Epithelial cell of esophagus (primary cell): ENCODE measurements around the gene SMAD3.
"Not testable (repeated sequence)": the region's sequence is repeated elsewhere in the genome, so short reads cannot be mapped to it uniquely, and the experiment has no call there.

Source experiments
- DNase-seq: peaks from one replicate; pipeline ENCODE4 v3.0.0; 2010; ENCODE audit warnings: low read depth
- H3K4me3 ChIP-seq: 2 replicates; pipeline ENCODE4 v1.5.1; 2011; ENCODE audit warnings: mild to moderate bottlenecking, low read length, control low read depth
- TF ChIP-seq, protein P1 (sequence below): IDR thresholded peaks from 2 replicates; pipeline ENCODE4 v1.5.1; 2011; ENCODE audit warnings: low read depth, mild to moderate bottlenecking, low read length, control low read depth, inconsistent platforms; ENCODE audit not compliant: insufficient read depth; ENCODE audit errors: missing control alignments

The SMAD3 gene

GRCh38 chr15:67065531-67066005 lies at the start of gene SMAD3:
Gene SMAD3 (plus strand): TSS chr15:67065602. CDS start chr15:67066155, 553 bp downstream.
- TF ChIP-seq, protein P1, sequence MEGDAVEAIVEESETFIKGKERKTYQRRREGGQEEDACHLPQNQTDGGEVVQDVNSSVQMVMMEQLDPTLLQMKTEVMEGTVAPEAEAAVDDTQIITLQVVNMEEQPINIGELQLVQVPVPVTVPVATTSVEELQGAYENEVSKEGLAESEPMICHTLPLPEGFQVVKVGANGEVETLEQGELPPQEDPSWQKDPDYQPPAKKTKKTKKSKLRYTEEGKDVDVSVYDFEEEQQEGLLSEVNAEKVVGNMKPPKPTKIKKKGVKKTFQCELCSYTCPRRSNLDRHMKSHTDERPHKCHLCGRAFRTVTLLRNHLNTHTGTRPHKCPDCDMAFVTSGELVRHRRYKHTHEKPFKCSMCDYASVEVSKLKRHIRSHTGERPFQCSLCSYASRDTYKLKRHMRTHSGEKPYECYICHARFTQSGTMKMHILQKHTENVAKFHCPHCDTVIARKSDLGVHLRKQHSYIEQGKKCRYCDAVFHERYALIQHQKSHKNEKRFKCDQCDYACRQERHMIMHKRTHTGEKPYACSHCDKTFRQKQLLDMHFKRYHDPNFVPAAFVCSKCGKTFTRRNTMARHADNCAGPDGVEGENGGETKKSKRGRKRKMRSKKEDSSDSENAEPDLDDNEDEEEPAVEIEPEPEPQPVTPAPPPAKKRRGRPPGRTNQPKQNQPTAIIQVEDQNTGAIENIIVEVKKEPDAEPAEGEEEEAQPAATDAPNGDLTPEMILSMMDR = no peak
- peak; percentile 96 for DNase-seq
- H3K4me3 ChIP-seq = peak within 1 kb of the TSS; percentile 81

GRCh38 chr15:67017311-67017710 lies 48.1 kb upstream of the SMAD3 start:
- TF ChIP-seq, protein P1 = no peak
- DNase-seq = no peak
- H3K4me3 ChIP-seq = no peak overlapping the region

GRCh38 chr15:67018026-67018425 lies 47.4 kb upstream of the SMAD3 start:
- TF ChIP-seq, protein P1 = no peak
- H3K4me3 ChIP-seq = no peak overlapping the region
- DNase-seq = no peak

- no peak overlapping the region for H3K4me3 ChIP-seq
- TF ChIP-seq, protein P1 = no peak
- no peak for DNase-seq
These were observed 47.0 kb upstream of the SMAD3 start for GRCh38 chr15:67018441-67018840.

DNA sequence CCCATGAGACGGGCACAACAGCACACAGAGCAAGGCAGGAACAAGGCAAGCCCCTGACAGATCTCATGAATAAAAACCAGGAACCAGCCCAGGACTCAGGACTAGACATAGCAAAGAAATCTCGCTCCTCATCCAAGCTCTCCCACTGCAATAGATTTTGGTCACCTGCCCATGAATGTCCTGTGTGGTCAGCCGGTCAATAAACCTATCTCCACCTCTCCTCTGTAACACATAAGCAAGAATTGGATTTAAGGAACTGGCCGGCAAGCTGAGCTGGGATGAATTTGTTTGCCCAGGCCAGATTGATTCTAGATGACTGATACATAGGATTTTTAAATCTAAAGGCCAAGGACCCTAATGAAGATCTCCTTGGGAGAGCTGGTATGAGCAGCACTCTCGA lies 46.3 kb upstream of the SMAD3 start:
- no peak overlapping the region for H3K4me3 ChIP-seq
- no peak for DNase-seq
- TF ChIP-seq, protein P1 = no peak

- TF ChIP-seq, protein P1 = no peak
- no peak for DNase-seq
- H3K4me3 ChIP-seq = no peak overlapping the region
These were observed 45.4 kb upstream of the SMAD3 start for GRCh38 chr15:67019884-67020520.

DNA sequence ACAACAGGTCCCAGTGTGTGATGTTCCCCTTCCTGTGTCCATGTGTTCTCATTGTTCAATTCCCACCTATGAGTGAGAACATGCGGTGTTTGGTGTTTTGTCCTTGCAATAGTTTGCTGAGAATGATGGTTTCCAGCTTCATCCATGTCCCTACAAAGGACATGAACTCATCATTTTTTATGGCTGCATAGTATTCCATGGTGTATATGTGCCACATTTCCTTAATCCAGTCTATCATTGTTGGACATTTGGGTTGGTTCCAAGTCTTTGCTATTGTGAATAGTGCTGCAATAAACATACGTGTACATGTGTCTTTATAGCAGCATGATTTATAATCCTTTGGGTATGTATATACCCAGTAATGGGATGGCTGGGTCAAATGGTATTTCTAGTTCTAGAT lies 44.7 kb upstream of the SMAD3 start:
- not testable (repeated sequence) for H3K4me3 ChIP-seq, DNase-seq

DNA sequence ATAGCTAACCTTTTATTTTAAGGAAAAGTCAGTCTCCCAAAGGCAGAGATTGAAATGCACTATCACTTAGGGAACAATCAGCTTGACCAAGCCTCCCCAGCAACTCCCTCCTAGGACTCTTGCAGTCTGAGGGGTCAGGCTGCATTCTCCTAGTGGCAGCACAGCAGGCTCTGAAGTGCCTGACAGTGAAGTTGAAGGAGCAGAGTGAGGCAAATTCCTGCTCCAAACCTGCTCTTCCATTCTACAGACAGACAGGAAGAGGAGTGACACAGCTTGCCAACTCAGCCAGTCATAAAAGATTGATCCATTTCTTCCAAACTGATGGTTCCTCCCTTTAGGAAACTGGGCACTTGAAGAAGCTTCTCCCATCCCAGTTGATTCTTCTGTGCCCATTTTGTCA lies 43.9 kb upstream of the SMAD3 start:
- peak; percentile 74 for DNase-seq
- TF ChIP-seq, protein P1 = no peak
- no peak overlapping the region for H3K4me3 ChIP-seq
